Cardiac muscle cell (in vitro differentiated cells and primary cell): ENCODE data around the gene FAM83G. TPM values are rescaled to one million over a fixed set of nuclear protein-coding genes. Genes with fewer than 3 reads are reported as not detected.

Source experiments
- DNase-seq, 2 donors: peaks; one replicate each; pipeline versions ENCODE4 v3.0.0 to v3.0.0-alpha.2; 2010 to 2017; ENCODE audit warnings: low read depth in 1 of 2, low spot score in 1 of 2
- H3K27ac ChIP-seq: fragments of 200-600 bp; sonication (generic); 2 replicates; pipeline ENCODE4 v1.5.1; 2016
- H3K27me3 ChIP-seq: fragments of 200-600 bp; sonication (generic); 2 replicates; pipeline ENCODE4 v1.6.0; 2016; ENCODE audit warnings: control low read depth
- H3K36me3 ChIP-seq: fragments of 200-600 bp; sonication (generic); 2 replicates; pipeline ENCODE4 v1.5.1; 2016; ENCODE audit warnings: control low read depth
- H3K4me1 ChIP-seq: fragments of 200-600 bp; sonication (generic); 2 replicates; pipeline ENCODE4 v1.8.1; 2017; ENCODE audit warnings: low read depth, mild to moderate bottlenecking, mixed run types
- H3K4me3 ChIP-seq: fragments of 200-600 bp; sonication (generic); 2 replicates; pipeline ENCODE4 v1.5.1; 2016; ENCODE audit warnings: mild to moderate bottlenecking
- H3K9me3 ChIP-seq: fragments of 200-600 bp; sonication (generic); 2 replicates; pipeline ENCODE4 v1.5.1; 2017; ENCODE audit warnings: low read depth, mild to moderate bottlenecking, control low read depth
- polyA plus RNA-seq: library from polyadenylated mRNA; unstranded; fragments of >200 nt; fragmentation: Nextera tagmentation; extraction: Ambion mirVana; gene quantifications from 2 replicates; pipeline ENCODE4 v1.2.1, GENCODE V29; 2016
- total RNA-seq: library from RNA; depleted of rRNA; stranded (reverse); fragments of >200 nt; gene quantifications from 2 replicates; pipeline ENCODE4 v1.2.3, GENCODE V29; 2016
- TF ChIP-seq, protein P1 (sequence below): IDR thresholded peaks from 2 replicates; pipeline ENCODE4 v1.5.1; 2012; ENCODE audit warnings: low read depth, mild to moderate bottlenecking, low read length

FAM83G gene
- total and polyA plus RNA-seq, 2 experiments from 2014 or later = 0.83 to 8.0 TPM

GRCh38 chr17:18944646-18945045 lies 59.9 kb downstream of the FAM83G start:
- no peak for DNase-seq
- Histone ChIP-seq H3K36me3 (no peaks in the 10 kb centered on the region), H3K27me3 (no peaks in the 10 kb centered on the region), H3K27ac (no peak overlapping the region), H3K4me3 (no peak overlapping the region), H3K4me1 (no peaks in the 10 kb centered on the region), H3K9me3 (no peaks in the 10 kb centered on the region)
- TF ChIP-seq, protein P1, sequence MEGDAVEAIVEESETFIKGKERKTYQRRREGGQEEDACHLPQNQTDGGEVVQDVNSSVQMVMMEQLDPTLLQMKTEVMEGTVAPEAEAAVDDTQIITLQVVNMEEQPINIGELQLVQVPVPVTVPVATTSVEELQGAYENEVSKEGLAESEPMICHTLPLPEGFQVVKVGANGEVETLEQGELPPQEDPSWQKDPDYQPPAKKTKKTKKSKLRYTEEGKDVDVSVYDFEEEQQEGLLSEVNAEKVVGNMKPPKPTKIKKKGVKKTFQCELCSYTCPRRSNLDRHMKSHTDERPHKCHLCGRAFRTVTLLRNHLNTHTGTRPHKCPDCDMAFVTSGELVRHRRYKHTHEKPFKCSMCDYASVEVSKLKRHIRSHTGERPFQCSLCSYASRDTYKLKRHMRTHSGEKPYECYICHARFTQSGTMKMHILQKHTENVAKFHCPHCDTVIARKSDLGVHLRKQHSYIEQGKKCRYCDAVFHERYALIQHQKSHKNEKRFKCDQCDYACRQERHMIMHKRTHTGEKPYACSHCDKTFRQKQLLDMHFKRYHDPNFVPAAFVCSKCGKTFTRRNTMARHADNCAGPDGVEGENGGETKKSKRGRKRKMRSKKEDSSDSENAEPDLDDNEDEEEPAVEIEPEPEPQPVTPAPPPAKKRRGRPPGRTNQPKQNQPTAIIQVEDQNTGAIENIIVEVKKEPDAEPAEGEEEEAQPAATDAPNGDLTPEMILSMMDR = no peak

DNA sequence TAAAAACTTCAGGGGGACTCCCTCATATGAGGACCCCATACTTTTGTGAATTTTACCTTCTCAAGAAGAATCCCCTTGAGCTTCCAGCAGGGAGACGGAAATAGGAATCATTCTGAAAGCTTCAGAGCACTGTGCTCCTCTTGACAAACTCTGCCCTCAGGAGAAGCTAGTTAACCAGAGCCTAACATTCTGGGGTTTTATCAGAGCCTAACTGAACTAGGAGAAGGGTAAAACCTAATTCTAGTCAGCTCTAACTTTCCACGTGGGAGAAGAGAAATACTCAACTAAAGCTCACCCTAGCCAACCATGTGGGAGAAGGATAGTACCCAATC lies 65.9 kb downstream of the FAM83G start:
- Histone ChIP-seq H3K4me1 (no peaks in the 10 kb centered on the region), H3K36me3 (no peaks in the 10 kb centered on the region), H3K27ac (no peak overlapping the region), H3K27me3 (no peaks in the 10 kb centered on the region), H3K9me3 (no peaks in the 10 kb centered on the region), H3K4me3 (no peak overlapping the region)
- no peak for DNase-seq
- TF ChIP-seq, protein P1 = no peak

DNA sequence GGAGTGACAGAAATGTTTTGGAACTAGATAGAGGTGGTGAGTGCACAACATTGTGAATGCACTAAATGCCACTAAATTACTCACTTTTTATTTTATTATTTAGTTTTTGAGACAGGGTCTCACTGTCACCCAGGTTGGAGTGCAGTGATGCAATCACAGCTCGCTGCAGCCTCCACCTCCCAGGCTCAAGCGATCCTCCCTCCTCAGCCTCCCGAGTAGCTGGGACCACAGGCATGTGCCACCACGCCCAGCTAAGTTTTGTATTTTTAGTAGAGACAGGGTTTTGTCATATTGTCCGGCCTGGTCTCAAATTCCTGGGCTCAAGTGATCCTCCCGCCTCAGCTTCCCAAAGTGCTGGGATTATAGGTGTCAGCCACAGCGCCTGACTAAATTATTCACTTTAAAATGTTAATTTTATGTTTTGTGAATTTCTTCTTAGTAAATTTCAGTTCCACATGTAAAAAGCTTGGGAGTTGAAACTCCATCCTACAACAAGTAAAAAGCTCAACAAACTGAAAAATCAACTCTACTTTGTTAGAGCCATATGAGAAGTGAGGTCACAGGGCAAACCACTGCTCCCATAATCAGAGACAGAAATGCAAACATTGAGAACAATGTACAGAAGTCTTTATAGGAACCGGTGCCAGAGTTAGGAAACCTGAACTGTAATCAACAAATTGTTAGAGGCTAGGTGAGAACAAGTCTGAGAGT lies 66.4 kb downstream of the FAM83G start:
- TF ChIP-seq, protein P1 = no peak
- no peak for DNase-seq
- no peaks in the 10 kb centered on the region for H3K4me1 ChIP-seq

DNA sequence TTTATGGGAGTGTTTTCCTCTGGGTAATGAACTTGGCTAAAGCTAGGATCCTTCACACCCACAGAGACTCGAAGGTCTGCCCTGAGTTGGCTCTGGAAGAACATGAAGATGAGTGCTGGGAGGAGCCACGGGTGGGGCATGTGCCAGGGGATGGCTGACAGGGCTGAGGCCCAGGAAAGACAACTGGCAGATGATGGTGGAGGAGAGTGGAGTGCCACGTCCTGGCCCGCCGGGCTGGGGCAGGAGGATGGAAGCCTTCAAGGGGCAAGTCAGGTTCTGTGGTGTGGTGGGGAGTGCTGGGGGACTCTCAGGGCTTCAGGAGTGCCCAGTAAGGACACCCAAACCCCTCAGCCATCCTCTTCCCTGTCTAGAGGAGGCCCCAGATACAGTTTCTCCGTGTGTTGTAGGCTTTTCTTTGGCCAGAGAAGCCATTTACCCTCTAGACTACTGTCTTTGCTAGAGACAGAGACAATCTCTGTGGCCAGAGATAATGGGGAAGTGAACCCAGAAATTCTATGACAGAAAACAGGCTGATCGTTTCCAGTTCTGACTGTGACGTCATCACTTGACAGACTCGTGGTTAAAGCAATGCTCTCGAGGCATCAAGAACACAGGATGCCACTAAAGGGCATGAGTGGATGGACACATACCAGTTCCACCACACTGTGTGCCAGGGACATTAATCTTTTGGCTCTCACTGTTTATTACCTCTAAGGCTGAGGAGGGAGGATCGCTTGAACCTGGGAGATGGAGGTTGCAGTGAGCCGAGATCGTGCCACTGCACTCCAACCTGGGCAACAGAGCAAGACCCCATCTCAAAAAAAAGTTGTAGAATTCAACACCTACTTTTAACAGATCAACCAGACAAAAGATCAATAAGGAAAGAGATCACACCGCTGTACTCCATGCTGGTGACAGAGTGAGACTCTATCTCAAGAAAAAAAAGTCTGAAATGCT lies 71.2 kb downstream of the FAM83G start:
- Histone ChIP-seq H3K36me3 (peaks cover 19% of the 10 kb centered on the region), H3K4me3 (no peak overlapping the region), H3K4me1 (no peaks in the 10 kb centered on the region), H3K27ac (no peak overlapping the region), H3K27me3 (no peaks in the 10 kb centered on the region), H3K9me3 (no peaks in the 10 kb centered on the region)
- TF ChIP-seq, protein P1 = no peak
- DNase-seq = no peak

More for the DNA sequence above, 66.4 kb downstream of the FAM83G start:
- H3K9me3 ChIP-seq = no peaks in the 10 kb centered on the region
- H3K27me3 ChIP-seq = no peaks in the 10 kb centered on the region
- H3K4me3 ChIP-seq = no peak overlapping the region
- H3K27ac ChIP-seq = no peak overlapping the region
- no peaks in the 10 kb centered on the region for H3K36me3 ChIP-seq

- DNase-seq = no peak
- Histone ChIP-seq H3K4me3 (no peak overlapping the region), H3K27me3 (no peaks in the 10 kb centered on the region), H3K4me1 (no peaks in the 10 kb centered on the region), H3K36me3 (peaks cover 19% of the 10 kb centered on the region), H3K27ac (peak overlapping the region; percentile 43), H3K9me3 (no peaks in the 10 kb centered on the region)
- TF ChIP-seq, protein P1 = no peak
These were observed 72.1 kb downstream of the FAM83G start for GRCh38 chr17:18932360-18933055.
